Measurements from ENCODE around the gene SEMA3C.

- no peak for TF ChIP-seq MAX (IDR thresholded peaks at IDR 0.05)
- no peak for TF ChIP-seq USF1 (IDR thresholded peaks at IDR 0.05)
- no peak for TF ChIP-seq EGR1 (IDR thresholded peaks at IDR 0.05)
- TF ChIP-seq EP300 (IDR thresholded peaks at IDR 0.05; ENCODE audit: borderline replicate concordance), result no peak
- no peak for TF ChIP-seq TEAD4 (IDR thresholded peaks at IDR 0.05)
- no peak for TF ChIP-seq CEBPB (IDR thresholded peaks at IDR 0.05)
- no peak for TF ChIP-seq REST (IDR thresholded peaks at IDR 0.05; ENCODE audit: low read depth)
- no peak for TF ChIP-seq TAF1 (IDR thresholded peaks at IDR 0.05; ENCODE audit: low read depth)
- TF ChIP-seq YY1 (IDR thresholded peaks at IDR 0.05; ENCODE audit: low read depth), result no peak
- no peak for TF ChIP-seq NFIC (IDR thresholded peaks at IDR 0.05)
- TF ChIP-seq TCF12 (IDR thresholded peaks at IDR 0.05; ENCODE audit: low read depth), result no peak
- no peak for TF ChIP-seq CREB1 (IDR thresholded peaks at IDR 0.05; ENCODE audit: low read depth)
Measured at GRCh38 chr7:80918399-80918798, 452 bp downstream of the SEMA3C start.

Data from Ishikawa (cell line).